Activated naive CD4-positive, alpha-beta T cell treated with anti-CD3 and anti-CD28 coated beads, Interleukin-2, amount 50 U/mL, for 72 hours (primary cell): ENCODE results near the gene RPLP2. TPM values are rescaled to one million over a fixed set of nuclear protein-coding genes. Genes with fewer than 3 reads are reported as not detected.

Experiments used
- ATAC-seq, 2 donors: fragments of 150-1000 bp; cut with Tn5 transposase; 2 replicates each; pipeline ENCODE4 v1.10.0; 2021; ENCODE audit warnings: mild to moderate bottlenecking in 2 of 2, moderate library complexity in 2 of 2
- DNase-seq, 2 donors: peaks; one replicate each; pipeline ENCODE4 v3.0.0; 2021 to 2022; ENCODE audit warnings: low spot score in 2 of 2
- H3K27ac Mint-ChIP-seq, 2 donors: one replicate each; pipeline ENCODE4 v1.8.0; 2022; ENCODE audit warnings: mild to moderate bottlenecking in 2 of 2, mixed read lengths in 2 of 2
- H3K36me3 Mint-ChIP-seq, 2 donors: one replicate each; pipeline ENCODE4 v1.8.0; 2022; ENCODE audit warnings: mixed read lengths in 2 of 2
- H3K9me3 Mint-ChIP-seq, 2 donors: one replicate each; pipeline ENCODE4 v1.8.0; 2022; ENCODE audit warnings: mixed read lengths in 2 of 2
- total RNA-seq, 2 donors: library from RNA; stranded (reverse); gene quantifications; one replicate each; pipeline ENCODE4 v1.2.3, GENCODE V29; 2022

Gene RPLP2
- total RNA-seq, 2 donors from 2014 or later = 3,020 to 3,653 TPM

DNA sequence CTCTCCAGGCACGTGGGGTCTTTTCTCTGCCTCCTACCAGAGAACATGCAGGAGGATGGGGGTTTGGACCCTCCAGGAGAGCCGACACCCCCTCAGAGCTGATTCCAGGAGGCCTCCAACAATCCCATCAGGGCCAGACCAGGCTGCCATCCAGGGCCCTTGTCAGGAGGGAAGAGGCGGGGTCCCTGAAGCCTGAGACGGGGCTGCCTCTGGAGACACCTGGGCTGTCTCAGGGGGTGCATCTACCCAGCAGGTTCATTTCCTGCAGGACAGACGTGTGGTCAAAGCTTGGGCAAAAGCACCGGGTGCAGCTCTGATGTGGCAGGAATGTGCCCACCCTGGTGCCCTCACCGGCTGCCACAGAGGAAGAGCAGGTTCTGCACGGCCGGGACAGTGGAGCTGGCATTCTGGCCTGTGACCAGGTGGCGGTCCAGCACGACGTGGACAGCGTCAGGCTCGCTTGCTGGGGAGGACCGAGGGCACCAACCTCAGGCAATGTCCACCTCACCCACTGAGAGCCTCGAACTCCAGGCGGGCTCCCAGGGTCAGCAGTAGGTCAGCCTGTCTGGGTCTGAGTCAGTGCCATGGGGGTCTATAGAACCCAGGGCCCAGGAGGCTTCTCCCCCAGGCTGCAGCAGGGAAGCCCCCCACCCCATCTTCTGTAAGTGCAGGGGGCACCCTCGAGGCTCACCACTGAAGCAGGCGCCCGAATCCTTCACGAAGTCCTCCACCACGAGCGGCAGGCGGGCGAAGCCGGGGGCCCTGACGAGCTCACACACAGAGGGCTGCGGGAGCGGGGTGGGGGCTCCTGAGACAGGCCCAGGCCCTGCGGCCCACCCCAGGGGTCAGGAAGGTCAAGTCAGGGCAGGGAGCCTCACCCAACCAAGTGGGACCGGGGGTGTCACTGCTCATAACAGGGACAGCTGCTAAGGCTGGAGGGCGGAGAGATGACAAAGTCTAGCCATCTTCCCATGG, 38.8 kb upstream of the RPLP2 start:
- H3K9me3 Mint-ChIP-seq = no peaks in the 10 kb centered on the region
- H3K36me3 Mint-ChIP-seq = no peaks in the 10 kb centered on the region
- DNase-seq (no peak), ATAC-seq (no peak)
- no peak overlapping the region for H3K27ac Mint-ChIP-seq

DNA sequence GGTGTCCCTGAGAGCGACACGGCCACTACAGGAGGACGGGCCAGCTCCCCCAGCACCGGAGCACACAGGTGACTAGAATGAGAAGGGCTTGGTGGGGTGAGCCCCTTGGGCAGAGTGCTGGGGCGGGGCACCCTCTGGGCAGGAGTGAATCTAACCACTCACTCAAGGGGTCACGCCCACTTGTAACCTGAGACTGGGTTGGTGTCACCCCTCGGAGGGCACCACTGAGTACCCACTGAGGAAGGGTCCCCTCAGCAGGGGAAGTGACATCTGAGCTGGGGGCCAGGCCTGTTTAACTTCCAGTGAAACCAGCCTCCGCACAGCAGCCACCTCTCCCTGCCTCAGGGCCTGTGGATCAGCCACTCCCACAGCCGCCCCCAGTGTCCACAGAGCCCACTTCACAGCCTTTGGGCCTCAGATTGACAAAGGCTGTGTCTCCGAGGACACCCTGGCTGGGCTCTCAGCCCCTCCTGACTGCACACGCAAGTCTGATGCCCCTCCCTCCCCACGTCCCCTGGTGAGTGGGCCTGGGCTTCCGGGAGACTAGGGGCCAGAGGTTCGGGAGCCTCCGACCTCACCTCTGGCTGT, 38.1 kb upstream of the RPLP2 start:
- DNase-seq = no peak
- Mint-ChIP-seq H3K9me3 (no peaks in the 10 kb centered on the region), H3K36me3 (no peaks in the 10 kb centered on the region), H3K27ac (no peak overlapping the region)
- ATAC-seq = no peak

DNA sequence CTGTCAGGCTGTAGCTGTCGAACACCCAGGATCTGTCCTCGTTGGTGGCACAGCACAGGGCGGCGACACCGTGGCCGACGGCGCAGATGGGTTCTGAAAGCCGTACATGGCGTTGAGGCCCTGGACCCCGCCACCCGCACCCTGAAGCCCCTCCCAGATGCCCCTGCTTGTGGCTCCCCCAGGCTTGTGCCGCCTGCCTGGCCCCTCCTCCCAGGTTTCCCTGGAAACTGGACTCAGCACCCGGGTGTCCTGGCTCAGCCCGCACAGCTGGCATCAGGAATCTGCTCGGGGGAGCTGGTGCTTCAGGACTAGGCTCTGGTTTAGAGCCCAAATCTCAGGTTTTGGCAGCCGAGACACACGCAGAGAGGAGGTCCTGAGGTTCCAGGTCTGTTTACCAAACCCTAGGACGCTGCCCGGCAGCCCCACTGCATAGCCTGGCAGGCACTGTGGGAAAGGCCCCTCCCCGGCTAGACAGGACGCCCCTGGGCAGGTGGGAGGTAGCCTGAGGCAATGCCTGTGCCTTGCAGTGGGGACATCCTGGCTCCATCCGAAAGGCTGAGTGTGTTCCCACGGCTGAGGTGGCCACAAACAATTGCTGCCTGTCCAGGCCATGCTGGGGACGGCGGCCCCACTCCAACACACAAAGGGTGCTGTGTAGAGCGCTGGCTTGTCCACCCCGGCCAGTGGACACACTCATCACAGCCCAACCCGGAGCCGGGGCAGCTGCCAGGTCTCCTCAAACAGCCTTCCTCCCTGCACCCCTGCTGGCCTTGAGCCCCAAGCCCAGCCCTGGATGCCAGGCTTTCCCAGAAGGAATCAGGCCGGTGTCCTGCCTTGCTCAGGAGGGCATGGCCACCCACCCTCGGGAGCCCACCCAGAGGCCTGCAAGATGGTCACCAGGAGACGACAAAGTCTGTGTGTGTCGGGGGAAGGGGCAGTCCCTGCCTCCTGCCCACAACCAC, 37.1 kb upstream of the RPLP2 start:
- H3K9me3 Mint-ChIP-seq = no peaks in the 10 kb centered on the region
- no peak overlapping the region for H3K27ac Mint-ChIP-seq
- no peaks in the 10 kb centered on the region for H3K36me3 Mint-ChIP-seq
- ATAC-seq = no peak
- DNase-seq = no peak

DNA sequence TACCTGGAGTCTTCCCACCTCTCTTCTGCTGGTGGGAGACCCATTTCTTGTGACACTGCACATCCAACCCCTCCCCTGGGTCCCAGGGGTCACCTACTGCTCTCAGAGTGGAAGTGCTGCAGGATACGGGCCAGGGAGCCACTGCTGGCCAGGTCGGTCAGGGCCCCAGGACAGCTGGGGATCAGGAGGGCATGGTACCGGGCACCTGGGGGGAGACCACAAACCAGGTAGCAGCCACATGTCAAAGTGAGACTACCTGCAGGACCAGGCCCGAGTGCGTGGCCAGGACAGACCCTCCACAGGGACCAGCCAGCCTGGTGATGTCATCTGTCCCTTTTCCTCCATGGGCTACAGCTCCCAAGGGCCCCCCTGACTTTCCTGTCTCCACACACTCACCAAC, 36.3 kb upstream of the RPLP2 start:
- Mint-ChIP-seq H3K9me3 (no peaks in the 10 kb centered on the region), H3K36me3 (no peaks in the 10 kb centered on the region), H3K27ac (peak overlapping the region in 1 of 2 donors; percentile 55)
- no peak for ATAC-seq
- DNase-seq = no peak

DNA sequence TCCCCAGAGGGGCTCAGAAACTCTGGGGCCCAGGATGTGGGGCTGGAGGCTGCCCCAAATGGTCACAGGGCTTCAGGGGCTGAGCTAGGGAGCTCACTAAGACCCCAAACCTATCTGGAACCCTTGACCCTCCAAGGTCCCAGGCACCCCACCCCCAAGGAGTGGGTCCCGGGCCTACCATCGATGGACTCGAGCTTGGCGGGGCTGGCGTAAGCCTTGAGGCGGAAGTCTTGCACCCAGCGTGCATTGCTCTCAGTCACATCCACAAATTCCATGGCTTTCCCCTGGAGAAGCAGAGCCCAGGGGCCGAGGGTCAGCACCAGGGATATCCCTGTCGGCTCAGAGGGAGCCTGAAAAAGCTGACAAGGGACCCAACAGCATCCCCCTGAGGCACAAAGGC, 35.9 kb upstream of the RPLP2 start:
- no peak for ATAC-seq
- Mint-ChIP-seq H3K27ac (peak overlapping the region in 1 of 2 donors; percentile 55), H3K9me3 (no peaks in the 10 kb centered on the region), H3K36me3 (no peaks in the 10 kb centered on the region)
- no peak for DNase-seq

- Mint-ChIP-seq H3K36me3 (no peaks in the 10 kb centered on the region), H3K27ac (peak overlapping the region; percentile 49 to 93), H3K9me3 (no peaks in the 10 kb centered on the region)
- DNase-seq (no peak), ATAC-seq (no peak)
These were observed 34.7 kb upstream of the RPLP2 start for GRCh38 chr11:774873-775592.

DNA sequence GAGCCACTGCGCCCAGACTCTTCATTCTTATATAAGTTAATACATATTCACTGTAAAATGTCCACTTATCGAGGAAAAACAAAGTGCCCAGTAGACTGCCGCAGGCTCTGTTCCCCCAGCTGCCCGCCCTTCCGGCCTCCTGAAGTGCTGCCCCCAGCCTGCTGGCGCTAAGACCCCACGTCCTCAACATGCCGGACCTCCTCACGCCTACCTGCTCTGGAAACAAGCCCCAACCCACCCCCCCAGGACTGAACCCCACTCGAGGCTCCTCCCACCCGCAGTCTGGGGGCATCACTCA, 33.6 kb upstream of the RPLP2 start:
- ATAC-seq (no peak), DNase-seq (no peak)
- no peaks in the 10 kb centered on the region for H3K9me3 Mint-ChIP-seq
- peak overlapping the region; percentile 81 to 93 for H3K27ac Mint-ChIP-seq
- H3K36me3 Mint-ChIP-seq = no peaks in the 10 kb centered on the region

- DNase-seq (peak in 1 of 2 donors; percentile 59), ATAC-seq (peak; percentile 58 to 71)
- Mint-ChIP-seq H3K9me3 (no peaks in the 10 kb centered on the region), H3K27ac (peak overlapping the region; percentile 81 to 93), H3K36me3 (no peaks in the 10 kb centered on the region)
These were observed 33.0 kb upstream of the RPLP2 start for GRCh38 chr11:776561-777287.

DNA sequence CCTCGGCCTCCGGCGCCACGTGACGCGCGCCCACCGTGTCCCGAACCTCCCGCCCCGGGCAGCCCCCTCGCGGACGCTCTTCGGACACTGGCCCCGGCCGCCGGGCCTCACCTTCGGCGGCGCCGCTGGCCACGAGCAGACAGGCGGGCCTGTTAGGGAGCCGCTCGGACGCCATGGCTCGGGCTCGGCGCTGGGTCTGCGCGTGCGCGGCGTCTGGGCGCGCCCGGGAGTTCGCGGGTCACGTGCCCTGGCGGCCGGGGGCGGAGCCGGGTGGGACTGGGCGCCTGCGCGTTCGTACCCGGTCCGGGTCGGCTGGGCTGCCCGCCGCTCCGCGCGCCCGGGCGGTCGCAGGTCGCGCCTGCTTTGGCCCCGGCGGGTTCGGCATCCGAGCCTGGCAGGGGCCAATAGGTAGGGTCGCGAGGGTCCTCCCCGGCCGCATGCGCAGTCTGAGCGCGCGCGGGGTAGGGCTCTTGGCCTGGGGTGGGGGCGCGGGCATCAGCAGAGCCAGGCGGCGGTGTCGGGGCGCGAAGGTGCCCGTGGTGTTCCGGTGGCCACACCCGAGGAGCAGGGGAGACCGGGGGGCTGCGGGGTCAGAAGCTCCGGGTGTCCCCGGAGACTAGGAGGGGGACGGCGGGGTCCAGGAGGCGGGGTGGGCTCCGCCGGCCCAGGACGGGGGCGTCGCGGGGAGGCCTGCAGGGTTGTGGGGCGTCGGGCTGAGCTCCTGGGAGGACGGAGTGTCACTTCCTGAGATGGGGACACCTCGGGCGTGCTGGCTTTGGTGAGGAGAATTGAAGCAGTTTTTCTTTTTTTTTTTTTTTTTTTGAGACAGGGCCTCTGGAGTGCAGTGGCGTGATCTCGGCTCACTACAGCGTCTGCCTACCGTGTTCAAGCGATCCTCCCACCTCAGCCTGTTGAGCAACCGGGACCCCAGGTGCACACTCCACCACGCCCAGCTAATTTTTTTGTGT, 32.2 kb upstream of the RPLP2 start, which contains the start of gene GATD1:
Gene GATD1 (minus strand): TSS at position 200 of the 968 bp plus-strand sequence. CDS start 25 bp downstream, at position 175.
- Mint-ChIP-seq H3K36me3 (no peaks in the 10 kb centered on the region), H3K27ac (peak within 1 kb of the TSS; percentile 81 to 93), H3K9me3 (no peaks in the 10 kb centered on the region)
- peak; percentile 88 to 92 for ATAC-seq
- DNase-seq = peak; percentile 96 to 99

GRCh38 chr11:778976-779954, 30.5 kb upstream of the RPLP2 start:
- Mint-ChIP-seq H3K9me3 (no peaks in the 10 kb centered on the region), H3K36me3 (peaks cover 0 to 5% of the 10 kb centered on the region in 2 donors), H3K27ac (no peak overlapping the region)
- no peak for DNase-seq
- no peak for ATAC-seq

DNA sequence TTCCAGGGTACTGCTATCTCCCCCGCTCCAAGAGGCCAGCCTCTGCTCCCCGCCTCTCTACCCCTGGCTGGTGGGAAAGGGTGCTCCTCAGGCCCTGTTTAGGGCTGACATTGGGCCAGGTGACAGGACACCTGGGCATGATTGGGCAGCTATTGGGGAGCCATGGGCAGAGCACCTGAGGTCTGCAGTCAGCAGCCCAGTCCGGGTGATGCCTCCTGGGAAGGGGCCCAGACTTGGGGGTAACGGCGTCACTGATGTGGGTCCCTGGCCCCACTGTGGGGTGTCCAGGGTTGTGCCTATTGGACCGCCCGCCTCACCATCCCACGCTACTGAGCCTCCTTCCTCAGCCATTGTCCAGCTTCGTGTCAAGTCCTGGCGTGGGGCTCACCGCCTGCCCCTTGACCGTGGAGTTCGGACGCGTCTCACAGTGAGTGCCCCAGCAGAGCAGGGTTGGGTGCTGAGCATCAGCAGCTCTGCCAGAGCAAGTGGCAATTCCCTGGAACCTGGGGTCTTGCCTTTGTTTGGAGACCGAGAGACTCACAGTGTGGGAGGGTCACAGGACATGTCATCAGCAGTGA, 29.7 kb upstream of the RPLP2 start:
- DNase-seq (no peak), ATAC-seq (no peak)
- H3K27ac Mint-ChIP-seq = no peak overlapping the region
- H3K36me3 Mint-ChIP-seq = peaks cover 0 to 5% of the 10 kb centered on the region in 2 donors
- H3K9me3 Mint-ChIP-seq = no peaks in the 10 kb centered on the region

- no peak for DNase-seq
- no peak for ATAC-seq
- Mint-ChIP-seq H3K9me3 (no peaks in the 10 kb centered on the region), H3K27ac (no peak overlapping the region), H3K36me3 (peaks cover 0 to 5% of the 10 kb centered on the region in 2 donors)
These were observed 27.2 kb upstream of the RPLP2 start for GRCh38 chr11:782264-783174.
